KBM-7 (cell line): Measurements from ENCODE around the gene KLHL12.
"Not testable (repeated sequence)": the region's sequence is repeated elsewhere in the genome, so short reads cannot be mapped to it uniquely, and the experiment has no call there.

Source experiments
- DNase-seq: peaks from one replicate; pipeline ENCODE4 v3.0.0-alpha.2; 2015
- in situ Hi-C: fragments of 300-500 bp; cut with MboI; formaldehyde crosslinking; loops from 2 replicates; pipeline ENCODE4 v1.14.3; 2020; ENCODE audit warnings: low sequenced_read_pairs, low pct_unique_long_range_greater_than_20kb, mixed read lengths

The KLHL12 gene

GRCh38 chr1:202953392-202953791 is 26.4 kb upstream of the KLHL12 start:
- in situ Hi-C loops = no loop called here
- no peak for DNase-seq

DNA sequence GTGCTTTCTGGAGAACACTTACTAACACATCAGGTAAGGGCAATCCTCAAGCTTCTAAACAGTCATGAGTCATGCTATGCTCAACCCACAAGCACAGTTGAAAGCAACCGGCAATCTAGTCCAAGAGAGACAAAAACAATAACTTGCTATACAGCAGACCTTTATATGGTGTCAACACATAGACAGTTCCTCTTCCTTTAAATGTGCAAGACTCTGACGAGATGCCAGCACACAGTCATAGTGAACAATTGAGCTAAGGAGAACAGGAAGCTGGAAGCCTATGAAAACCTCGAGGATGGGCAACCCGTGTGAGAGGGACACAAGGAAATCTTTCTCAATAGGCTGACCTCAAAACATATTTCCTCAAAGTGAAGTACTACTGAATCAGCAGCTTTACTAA is 25.8 kb upstream of the KLHL12 start:
- in situ Hi-C loops = no loop called here
- DNase-seq = peak; percentile 82

GRCh38 chr1:202952099-202952498 is 25.1 kb upstream of the KLHL12 start:
- no peak for DNase-seq
- in situ Hi-C loops = no loop called here

- DNase-seq = no peak
Measured at GRCh38 chr1:202951437-202951836, 24.4 kb upstream of the KLHL12 start.

GRCh38 chr1:202945483-202945882 is 18.4 kb upstream of the KLHL12 start:
- no peak for DNase-seq
- in situ Hi-C loops = no loop called here

More at GRCh38 chr1:202951437-202951836, 24.4 kb upstream of the KLHL12 start:
- in situ Hi-C loops = no loop called here

DNA sequence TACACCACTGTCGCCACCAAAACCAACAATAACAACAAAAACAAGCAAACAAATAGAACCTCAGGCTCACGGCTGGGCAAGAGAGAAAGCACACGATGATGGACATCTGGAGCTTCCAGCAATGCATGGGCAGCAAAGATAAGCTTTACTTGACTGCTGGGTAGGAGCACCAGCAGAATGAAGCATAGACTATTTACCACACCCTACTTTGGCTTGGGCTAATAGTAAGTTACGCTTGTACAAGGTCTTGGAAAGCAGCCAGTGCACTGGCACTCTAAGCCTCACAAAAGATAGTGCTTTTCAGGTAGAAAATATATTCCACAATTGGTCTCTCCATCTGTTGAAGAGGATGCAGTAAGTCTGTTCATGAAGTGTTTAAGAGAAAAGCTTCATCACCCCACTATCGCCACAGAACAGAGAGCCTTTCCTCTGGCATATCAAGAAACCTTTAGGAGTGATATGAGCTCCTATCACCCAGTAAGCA is 17.4 kb upstream of the KLHL12 start:
- DNase-seq = no peak
- in situ Hi-C loops = no loop called here

DNA sequence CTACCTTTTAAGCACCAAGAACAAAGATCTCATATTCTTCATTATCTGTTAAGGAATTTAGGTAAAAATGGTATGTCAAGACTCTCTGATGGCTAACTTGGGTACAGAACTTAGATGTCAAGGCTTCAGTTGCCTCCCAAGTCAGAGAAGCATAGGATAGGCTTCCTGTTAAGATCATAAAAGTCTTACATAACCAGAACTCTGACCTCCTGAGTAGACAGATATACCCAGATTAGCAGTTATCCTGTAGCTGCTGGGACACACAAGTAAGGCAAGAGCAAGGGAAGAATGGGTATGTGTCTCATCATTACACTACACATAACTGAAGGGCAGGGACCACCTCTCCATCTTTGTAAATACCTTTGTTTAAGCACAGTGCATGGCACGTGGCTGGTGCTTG is 15.4 kb upstream of the KLHL12 start:
- in situ Hi-C loops = no loop called here
- no peak for DNase-seq

- DNase-seq = no peak
- in situ Hi-C loops = no loop called here
Measured at GRCh38 chr1:202941372-202941771, 14.3 kb upstream of the KLHL12 start.

- in situ Hi-C loops = no loop called here
- DNase-seq = no peak
Measured at GRCh38 chr1:202940561-202940960, 13.5 kb upstream of the KLHL12 start.

DNA sequence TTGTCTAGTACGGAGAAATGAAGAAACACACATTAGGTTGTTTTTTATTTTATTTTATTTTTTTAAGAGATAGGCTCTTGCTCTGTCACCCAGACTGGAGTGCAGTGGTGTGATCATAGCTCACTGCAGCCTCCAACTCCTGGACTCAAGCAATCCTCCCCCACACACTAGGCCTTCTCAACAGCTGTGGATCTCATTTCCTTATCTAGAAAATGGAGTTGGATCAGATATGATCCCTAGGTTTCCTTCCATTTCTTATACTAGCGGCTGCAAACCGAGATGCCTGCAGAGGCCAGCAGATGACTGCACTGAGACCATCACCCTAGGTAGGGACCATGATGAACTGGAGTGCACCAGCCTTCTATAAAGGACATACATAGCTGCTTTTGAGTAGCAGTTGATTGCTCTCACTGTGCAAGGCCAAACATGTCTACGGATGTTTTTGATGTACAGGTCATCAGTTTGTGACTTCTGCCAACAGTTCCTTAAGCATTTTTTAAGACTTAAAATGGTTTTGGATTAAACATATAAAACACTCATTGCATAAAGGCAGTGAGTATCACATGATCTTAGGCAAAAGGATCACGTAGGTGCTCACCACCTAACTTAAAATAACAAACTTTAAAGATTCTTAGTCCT is 11.4 kb upstream of the KLHL12 start:
- in situ Hi-C loops = no loop called here
- peak; percentile 40 for DNase-seq

- DNase-seq, in situ Hi-C loops: not testable (repeated sequence)
Measured at GRCh38 chr1:202936409-202936808, 9.4 kb upstream of the KLHL12 start.

DNA sequence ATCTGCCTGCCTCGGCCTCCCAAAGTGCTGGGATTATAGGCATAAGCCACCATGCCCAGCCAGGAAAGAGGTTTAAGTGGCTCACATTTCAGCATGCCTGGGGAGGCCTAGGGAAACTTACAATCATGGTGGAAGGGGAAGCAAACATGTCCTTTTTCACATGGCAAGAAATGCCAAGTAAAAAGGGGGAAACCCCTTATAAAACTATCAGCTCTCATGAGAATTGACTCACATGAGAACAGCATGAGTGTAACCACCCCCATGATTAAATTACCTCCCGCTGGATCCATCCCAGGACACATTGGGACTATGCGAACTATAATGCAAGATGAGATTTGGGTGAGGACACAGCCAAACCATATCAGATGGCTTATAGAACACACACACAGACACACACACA is 8.8 kb upstream of the KLHL12 start:
- DNase-seq = no peak
- in situ Hi-C loops = no loop called here

DNA sequence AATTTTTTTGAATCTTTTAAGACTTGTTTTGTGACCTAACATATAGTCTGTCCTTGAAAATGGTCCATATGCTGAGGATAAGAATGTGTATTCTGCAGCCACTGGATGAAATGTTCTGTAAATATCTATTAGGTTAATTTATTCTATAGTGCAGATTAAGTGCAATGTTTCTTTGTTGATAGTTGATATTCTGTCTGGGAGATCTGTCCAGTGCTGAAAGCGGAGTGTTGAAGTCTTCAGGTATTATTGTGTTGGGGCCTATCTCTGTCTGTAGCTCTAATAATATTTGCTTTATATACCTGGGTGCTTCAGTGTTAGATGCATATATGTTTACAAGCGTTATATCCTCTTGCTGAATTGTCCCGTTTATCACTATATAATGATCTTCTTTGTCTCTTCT is 7.7 kb upstream of the KLHL12 start:
- DNase-seq = no peak
- in situ Hi-C loops = no loop called here

- in situ Hi-C loops = no loop called here
- no peak for DNase-seq
Measured at GRCh38 chr1:202932476-202932875, 5.4 kb upstream of the KLHL12 start.

DNA sequence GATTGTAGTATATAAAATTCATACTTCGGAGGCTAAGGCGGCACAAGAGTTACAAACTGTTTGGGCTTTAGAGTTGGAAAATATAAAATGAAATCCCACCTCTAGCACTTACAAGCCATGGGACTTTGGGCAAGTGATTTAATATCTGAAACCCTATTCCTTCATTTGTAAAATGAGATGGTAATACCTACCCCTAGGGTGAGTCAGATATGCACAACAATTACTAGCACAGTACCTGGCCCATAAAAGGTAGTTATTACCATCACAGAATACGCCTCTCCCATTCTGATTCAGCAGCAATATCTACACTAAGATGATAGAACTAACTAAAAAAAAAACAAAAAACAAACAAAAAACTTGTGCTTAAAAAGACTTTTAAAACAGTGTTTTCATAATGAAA is 3.5 kb downstream of the KLHL12 start:
- in situ Hi-C loops = no loop called here
- no peak for DNase-seq

DNA sequence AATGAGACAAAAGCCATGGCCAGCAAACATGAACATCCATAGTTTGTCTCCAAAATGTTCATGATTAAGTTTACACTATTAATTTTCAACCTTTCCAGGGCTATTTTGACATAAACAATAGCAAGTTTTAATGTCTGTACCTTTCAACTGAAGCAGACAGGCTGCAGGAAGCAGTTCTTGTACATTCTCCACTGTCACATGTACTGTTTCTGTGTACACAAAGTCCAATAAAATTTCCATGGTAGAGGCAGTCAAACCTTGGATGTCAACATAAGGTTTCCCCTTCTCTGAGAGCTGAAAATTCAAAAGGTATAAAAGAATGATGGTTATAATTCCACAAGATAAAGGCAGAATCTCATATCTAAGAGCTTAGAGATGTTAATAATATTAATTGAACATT is 7.4 kb downstream of the KLHL12 start:
- in situ Hi-C loops = no loop called here
- DNase-seq = no peak

- in situ Hi-C loops = no loop called here
- no peak for DNase-seq
Measured at GRCh38 chr1:202915146-202915545, 11.9 kb downstream of the KLHL12 start.

GRCh38 chr1:202912476-202912875 is 14.6 kb downstream of the KLHL12 start:
- in situ Hi-C loops, DNase-seq: not testable (repeated sequence)

GRCh38 chr1:202909494-202909893 is 17.5 kb downstream of the KLHL12 start:
- in situ Hi-C loops = no loop called here
- no peak for DNase-seq

GRCh38 chr1:202908998-202909397 is 18.0 kb downstream of the KLHL12 start:
- in situ Hi-C loops = no loop called here

GRCh38 chr1:202905331-202905730 is 21.7 kb downstream of the KLHL12 start:
- DNase-seq = no peak
- in situ Hi-C loops = no loop called here

More at GRCh38 chr1:202908998-202909397, 18.0 kb downstream of the KLHL12 start:
- no peak for DNase-seq
